A172 (cell line): Measurements from ENCODE around the gene EIF2A. TPM values are rescaled to one million over a fixed set of nuclear protein-coding genes. Genes with fewer than 3 reads are reported as not detected.

Experiments used
- total RNA-seq: library from RNA; depleted of rRNA; stranded (reverse); fragments of >200 nt; shearing (Covaris generic); gene quantifications from 2 replicates; pipeline ENCODE4 v1.2.3, GENCODE V29; 2014; rRNA removed

Gene EIF2A
- total RNA-seq, 1 experiment from 2014 or later = 127 TPM

Other genes with a start within 250 kb of the EIF2A start
- 8.8 and 12.9 TPM in 2 replicates for gene TSC22D2, start 138.5 kb upstream of the EIF2A start, total RNA-seq
- 127 and 186 TPM in 2 replicates for gene SERP1, start 291 bp upstream of the EIF2A start, total RNA-seq
- gene SELENOT, start 56.5 kb downstream of the EIF2A start, total RNA-seq = 171 and 237 TPM in 2 replicates
- not detected in 2 replicates for gene ERICH6, start 157.1 kb downstream of the EIF2A start, total RNA-seq
- 23.4 and 25.8 TPM in 2 replicates for gene SIAH2, start 216.4 kb downstream of the EIF2A start, total RNA-seq